NCI-H2107 (cell line): ENCODE results near the gene WDR93.
A peak's percentile ranks its signal among the peaks of the same experiment; 100 is the strongest.

Experiments used
- DNase-seq: peaks from one replicate; lab custom pipeline; 2025; lab: John Stamatoyannopoulos, UW

Gene WDR93

DNA sequence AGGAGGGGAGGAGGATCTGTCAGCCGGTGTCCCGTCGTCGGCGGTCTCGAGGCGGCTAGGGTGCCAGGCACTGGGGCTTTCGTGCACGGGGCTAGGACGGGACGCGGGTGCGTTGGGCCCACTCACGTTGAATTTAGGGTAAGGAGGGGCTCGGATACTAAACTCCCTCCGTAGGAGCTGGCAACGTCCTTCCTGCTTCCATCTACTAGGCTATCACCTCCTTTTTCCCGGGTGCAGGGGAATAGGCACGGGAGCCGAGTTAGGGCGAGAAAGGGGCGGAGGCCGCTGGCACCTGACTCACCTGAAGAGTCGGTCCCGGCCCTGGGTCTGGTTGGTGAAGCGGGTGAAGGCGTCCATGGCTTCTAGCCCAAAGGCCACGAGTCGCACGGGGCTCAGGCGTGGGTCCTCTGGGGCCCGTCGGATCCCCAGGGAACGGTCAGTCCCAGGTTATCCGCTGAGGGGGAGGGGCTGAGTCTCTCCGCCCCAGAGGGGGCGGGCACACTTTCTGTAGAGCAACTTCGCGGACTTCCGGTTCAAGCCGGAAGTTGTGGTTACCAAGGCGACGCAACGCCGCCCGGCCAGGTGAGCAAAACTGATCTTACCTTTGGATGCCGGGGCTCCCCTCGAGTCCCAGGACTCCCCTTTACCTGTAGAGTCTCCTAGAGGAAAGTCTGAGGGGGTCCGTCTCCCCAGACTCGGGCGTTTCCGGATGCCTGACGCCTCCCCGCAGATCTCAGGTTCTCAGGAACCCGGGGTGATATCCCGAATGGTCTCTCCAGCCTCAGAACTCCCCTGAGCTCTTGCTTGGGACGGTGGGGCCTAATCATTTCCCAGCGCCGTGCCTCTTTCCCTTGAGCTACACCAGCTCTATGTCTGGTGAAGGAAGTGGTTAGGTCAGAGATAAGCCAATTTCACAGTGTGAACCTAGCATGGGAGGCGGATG lies at the start of gene WDR93, which contains the start of gene PEX11A:
TSS of gene WDR93 (plus strand) at position 536 of the 943 bp plus-strand sequence. CDS start 10,936 bp downstream, outside the sequence.
TSS of gene PEX11A (minus strand) at position 479 of the 943 bp plus-strand sequence. CDS start at position 357, 122 bp downstream.
- DNase-seq: peak; percentile 44

DNA sequence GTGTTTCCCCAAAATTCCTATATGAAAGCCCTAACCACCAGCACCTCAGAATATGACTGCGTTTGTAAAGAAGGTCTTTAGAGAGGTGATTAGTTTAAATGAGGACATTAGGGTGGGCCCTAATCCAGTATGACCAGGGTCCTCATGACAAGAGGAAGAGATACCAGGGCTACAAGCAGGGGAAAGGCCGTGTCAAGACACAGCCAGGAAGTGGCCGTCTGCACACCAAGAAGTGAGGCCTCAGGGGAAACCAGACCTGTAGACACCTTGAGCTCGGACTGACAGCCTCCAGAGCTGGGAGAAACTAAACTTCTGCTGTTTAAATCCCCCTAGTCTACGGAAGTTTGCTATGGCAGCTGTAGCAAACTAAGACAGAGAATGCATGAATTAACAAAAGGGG lies 49.6 kb upstream of the WDR93 start:
- DNase-seq: no peak

DNA sequence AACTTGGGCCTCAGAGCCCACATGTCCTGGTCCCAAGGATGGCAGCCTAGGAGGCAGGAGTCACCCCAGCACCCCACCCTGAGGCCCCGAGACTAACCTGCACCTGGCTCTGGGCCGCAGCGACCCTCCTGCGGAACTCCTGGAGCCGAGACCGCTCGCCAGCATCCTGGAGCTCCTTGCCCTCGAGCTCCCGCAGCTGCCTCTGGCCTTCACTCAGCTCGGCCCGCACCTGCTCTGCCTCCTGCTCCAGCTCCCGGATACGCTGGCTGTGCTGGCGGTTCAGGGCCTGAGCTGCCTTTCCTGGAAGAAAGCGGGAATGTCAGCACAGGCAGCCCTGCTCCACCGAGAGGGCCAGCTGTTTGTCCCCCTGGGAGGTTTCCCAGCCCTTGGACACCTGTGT lies 48.5 kb upstream of the WDR93 start:
- DNase-seq: no peak

DNA sequence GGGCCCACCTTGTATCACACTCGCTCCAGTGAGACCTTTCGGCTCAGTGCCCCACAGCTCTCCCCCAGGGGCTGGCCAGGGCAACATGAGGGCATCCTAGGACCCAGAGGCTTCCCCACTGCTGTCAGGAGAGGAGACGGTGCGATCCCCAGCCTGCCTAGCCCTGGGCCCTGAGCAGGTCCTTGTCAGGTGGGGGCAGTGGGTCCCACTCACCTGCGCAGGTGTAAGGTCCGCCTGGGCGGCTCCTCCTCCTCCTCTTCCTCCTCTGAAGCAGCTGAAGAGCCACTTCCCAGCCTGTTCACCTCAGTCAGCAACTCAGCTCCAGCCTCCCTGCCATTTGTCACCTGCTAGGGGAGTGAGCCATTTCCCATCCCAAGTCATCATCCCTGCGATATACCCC lies 44.9 kb upstream of the WDR93 start:
- no peak for DNase-seq

DNA sequence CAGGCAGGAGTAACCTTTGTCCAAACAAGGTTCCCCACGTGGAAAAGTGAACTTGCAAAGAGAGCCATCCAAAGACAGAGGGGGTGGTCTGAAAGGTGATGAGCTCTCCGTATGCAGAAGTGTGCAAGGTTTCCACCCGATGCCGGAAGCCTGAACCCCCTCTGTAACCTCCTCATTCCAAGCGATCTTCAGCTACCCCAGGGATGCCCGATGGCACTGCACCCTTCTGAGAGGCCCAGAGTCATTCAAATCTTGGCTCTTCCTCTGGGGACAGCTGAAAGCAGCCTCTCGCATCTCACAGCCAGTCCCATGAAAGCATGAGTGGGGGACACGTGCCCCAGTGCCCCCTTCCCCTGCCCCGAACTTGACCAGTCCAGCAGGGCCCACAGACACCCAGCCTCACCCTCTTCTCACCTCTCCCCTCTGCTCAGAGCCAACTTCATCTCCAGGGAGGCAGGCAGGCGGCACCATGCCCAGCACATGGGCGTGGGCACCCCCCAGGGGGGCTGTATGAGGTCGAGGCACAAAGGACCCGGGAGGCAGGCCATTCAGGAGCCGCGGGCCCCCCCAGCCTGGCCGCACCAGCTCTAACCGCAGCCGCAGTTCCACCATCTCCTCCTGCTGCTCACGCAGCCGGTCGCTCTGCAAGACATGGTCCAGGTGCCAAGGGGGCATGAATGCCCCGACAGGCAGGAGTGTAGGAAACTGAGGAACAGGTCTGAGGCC lies 44.0 kb upstream of the WDR93 start:
- DNase-seq: no peak

DNA sequence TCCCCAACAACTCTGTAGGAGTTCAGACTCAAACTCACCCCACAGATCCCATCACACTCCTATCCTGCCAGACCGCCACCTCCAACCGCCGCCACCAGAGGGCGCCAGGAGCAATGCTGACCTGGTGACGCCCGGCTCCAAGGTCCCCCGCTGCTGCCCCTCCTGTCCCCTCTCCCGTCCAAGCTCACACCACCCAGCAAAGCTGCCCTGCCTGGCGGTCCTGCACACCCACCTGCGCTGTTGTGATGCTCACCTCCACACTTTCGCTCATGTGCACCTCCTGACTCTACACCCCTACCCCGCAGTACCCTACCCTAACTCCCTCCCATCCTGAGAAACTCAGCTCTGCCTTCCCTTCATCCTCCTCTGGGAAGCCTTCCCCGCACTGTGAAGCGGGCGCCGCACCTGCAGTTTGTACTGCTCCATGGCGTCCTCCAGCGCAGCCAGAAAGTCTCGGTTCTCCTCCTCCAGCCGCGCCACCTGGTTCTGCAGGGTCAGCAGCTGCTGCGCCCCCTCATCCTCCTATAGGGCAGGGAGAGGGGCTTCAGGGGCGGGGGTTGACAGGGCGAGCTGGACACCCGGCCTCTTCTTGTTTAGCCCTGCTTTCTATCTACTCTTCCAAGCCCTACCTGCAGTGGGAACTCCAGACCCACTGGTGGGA lies 43.3 kb upstream of the WDR93 start:
- no peak for DNase-seq

DNA sequence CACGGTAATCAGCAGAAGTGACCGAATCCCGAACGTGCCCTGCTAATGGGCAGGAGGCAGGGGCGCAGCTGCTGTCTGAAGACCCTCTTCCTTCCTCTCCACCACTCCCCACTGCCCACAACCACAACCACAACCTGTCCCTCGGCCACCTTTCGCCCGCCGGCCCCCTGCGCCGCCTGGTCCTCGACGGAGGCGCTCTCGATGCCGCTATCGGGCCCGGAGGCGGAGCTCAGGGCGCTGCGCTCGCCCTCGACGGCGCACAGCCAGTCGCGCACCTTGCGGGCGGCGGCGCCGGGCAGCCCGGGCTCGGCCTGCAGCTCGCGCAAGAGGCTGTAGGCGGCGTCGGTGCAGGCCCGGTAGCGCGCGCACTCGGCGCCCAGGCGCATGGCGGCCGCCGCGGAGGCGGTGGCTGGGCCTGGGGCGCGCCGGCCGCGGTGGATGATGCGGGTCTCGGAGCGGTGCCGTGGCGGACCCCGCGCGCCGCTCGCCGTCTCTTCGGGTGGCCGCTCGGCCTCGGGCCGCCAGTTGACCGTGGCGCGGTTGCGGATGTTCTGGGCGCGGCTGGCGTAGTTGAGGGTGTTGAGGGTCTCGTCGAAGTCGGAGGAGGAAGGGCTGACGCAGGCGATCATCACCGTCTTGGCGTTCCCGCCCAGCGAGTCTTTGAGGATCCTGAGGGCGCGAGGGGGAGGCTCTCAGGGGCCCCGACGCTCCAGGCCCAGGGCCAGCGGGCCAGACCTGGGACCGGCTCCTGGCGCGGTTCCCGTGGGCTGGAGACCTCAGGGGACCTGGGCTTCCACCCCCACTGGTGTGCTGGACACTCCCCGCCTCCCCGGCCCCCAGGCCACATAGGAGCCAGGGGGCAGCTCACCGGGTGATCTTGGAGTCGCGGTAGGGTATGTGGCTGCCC lies 42.3 kb upstream of the WDR93 start:
- DNase-seq: no peak

DNA sequence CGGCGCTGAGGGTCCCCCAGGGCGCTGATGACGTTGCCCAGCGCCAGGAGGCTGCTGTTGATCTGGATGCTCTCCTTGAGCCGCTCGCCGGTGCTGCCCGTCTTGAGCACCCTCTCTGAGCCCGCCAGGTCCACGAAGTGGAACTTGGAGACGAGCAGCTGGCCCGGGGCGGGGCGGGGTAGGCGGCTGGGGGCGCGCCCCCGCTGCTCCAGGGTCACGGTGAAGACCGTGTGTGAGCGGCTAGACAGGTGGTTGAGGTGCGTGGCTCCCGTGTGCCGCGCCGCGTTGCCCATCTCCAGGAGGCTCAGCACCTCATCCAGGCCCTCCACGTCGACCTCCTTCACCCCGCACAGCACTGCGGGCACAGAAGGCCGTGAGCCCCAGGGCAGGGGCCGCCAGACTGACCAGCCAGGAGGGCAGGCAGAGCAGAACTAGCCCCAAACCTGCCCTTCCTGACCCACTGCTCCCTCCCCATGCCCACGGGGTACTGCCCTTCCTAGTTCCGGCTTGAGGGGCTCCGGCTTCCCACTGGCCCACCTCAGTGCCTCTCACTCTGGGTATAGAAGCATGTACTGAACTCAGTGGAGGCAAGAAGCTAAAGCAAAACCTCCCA lies 41.5 kb upstream of the WDR93 start:
- no peak for DNase-seq

DNA sequence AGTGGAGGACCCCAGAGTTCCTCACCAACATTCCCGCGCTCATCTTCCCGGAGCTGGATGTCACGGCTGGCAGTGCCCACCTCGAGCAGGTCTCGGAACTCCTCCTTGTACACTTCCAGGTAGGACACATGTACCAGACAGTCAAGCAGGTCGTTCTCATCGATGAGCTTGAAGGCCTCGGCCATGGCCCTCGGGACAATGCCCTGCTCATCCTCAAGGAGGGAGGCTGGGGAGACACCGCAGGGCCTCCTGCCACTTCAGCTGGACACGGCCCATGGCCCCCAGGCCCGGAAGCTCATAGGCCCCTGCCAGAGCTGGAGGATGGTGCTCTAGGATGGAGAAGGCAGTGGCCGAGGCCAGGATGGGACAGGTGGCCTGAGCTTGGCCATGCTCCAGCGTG lies 40.9 kb upstream of the WDR93 start:
- DNase-seq: no peak

DNA sequence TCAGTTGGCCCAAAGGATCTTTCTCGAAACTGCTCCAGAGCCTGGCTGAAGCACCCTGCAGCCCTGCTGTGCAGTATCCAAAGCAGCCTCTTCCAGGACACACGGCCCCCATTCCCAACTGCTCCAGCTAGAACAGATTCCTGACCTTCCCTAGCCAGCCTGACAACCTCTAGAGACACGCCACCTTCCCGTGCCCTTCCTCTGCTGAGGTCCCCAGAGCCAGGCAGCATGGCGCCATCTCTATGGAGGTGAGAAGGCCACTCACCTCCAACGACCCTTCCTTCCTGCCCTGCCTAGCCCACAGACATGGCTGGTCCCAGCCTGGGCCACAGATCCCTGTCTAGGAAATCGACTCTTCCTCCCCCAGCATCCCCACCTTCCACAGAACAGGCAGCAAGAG lies 38.5 kb upstream of the WDR93 start:
- no peak for DNase-seq

DNA sequence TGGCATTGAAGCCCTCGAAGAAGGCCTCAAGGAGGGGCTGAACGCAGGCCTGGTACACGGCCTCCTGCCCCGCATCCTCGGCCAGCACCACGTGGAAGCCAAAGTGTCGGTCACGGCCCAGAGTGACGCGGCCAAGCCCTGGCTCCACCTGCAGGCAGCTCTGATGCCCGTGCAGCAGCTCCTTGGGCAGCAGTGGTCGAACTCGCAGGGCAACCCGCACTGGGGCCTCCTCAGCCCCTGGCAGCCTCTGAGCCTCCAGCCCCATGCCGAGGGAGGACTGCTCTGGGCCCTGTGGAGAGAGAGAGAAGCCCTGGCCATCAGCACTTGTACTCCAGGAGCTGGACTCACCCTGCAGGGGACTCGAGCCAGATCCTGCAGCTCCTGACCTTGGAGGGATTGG lies 37.9 kb upstream of the WDR93 start:
- no peak for DNase-seq

DNA sequence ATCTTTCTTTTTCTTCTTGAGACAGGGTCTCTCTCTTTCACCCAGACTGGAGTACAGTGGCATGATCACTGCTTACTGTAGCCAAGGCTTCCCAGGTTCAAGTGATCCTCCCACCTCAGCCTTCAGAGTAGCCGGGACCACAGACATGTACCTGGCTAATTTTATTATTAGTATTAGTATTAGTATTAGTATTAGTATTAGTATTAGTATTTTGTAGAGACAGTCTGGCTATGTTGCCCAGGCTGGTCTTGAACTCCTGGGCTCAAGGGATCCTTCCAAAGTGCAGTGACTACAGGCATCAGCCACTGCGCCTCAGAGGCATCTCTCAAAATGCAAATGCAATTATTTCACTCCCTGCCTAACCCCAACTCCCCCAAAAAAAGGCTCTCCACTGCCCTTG lies 37.0 kb upstream of the WDR93 start:
- no peak for DNase-seq

DNA sequence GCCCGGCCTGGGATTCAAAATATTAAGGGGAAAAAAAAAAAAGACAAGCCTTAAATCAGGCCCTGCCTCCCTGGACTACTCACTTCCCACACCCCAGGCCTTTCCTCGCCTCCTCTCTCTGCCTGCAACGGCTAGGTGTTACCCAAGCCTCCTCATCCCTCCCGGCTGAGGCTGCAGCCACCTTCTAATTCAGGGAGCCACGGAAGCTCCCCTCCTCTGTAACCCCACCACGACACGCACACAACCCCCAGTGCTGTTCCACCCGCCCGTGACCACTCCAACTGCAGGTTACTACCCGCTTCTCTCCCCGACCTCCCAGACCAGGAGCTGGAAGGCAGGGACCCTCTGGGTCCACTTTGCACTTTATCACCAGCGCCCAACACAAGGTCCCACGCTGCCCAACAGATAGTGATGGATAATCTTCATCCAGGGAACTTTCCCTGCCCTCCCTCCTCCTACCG lies 36.3 kb upstream of the WDR93 start:
- no peak for DNase-seq

DNA sequence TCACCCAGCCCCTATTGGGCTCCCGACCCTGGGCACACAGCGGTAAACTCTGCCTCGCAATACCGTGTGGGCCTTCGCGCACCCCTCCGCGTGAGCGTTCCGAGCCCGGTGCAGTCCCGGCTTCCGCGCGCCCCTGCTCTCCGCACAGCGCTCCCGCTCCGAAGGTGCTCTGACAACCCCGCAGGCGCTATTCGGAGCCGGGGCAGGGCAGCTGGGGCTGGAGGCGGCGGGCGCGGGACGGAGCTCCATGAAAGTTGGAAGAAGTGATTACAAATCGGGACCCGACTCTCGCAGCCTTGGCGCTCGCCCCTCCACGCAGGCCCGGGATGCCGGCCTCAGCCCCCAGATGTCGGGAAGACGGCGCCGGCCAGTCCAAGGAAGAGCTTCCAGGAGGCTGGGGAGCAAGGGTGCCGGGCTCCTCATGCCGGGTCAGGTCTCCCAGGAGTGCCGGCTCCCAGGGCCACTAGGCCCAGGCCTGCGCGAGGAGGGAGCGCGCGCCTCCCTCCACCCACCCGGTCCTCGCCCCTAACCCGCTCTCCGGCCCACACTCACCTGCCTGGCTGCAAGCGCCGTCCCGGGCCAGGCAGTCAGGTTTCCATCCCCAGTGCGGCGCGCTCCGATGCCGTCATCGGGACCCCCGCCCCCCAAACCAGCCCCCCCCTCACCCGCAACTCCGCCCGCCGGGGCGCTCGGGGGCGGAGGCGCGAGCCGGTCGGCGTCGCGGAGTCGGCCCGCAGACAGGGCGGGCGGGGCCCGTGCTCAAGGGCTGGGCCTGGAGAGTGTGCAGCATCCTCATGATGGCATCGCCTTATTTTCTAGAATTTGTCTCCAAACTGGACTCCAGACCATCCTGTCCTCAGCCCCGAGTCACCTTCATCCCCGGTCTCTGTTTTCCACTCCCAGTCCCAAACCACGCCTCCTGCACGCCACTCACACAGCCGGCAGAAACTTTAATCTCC lies 35.5 kb upstream of the WDR93 start, which contains the start of gene KIF7:
TSS of gene KIF7 (minus strand) at position 621 of the 959 bp plus-strand sequence. CDS start 2,537 bp downstream, outside the sequence.
- no peak for DNase-seq

DNA sequence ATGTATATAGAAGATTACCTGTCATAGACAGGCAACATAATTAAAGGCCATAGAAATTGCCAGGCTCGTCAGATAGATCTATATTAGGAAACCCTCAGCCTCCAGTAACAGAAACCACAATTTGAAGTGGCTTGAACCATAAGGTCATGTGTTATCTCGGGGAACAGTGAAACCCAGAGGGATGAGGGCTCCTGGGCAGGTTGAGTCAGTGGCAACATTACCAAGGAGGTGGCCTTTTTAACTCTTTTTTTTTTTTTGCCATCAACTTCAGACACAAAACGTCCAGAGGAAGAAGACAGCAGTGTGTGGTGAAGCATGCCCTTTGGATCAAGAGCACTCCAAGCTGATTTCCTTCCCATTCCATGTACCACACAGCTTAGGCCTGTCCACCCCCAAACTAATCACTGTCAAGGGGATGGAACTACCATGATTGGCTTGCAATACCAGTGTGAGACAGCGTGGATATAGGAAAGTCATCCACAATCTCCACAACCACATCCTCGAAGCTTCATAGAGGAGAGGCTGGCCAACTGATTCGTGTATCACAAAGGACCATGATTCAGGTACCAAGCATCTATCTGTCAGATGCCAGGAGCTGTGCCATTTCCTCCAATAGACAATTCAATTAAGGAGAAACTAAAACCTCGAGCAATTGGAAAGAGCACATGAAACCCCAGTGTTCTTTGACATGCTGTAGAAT lies 34.3 kb upstream of the WDR93 start:
- no peak for DNase-seq

DNA sequence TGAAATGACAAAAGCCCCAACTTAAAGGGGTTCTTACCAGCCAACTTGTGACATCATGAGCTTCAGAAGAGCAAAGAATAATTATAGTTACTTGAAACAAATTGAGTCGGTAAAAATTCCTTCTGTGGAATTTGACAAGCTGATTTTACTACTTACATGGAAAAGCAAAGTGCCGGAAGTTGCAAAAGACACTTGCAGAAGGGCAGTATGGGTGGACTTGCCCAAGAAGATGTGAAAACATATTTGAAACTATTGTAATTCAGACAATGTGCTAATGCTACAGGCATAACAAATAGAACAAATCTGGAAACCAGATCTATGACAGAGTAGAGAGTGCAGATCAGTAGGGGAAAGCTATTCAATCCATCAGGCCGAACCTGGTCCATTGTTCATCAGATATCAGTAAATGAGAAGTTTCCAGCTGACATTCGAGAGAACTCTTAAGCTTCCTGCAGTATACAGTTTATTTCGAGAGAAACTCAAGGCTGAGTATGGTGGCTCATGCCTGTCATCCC lies 32.9 kb upstream of the WDR93 start:
- no peak for DNase-seq

DNA sequence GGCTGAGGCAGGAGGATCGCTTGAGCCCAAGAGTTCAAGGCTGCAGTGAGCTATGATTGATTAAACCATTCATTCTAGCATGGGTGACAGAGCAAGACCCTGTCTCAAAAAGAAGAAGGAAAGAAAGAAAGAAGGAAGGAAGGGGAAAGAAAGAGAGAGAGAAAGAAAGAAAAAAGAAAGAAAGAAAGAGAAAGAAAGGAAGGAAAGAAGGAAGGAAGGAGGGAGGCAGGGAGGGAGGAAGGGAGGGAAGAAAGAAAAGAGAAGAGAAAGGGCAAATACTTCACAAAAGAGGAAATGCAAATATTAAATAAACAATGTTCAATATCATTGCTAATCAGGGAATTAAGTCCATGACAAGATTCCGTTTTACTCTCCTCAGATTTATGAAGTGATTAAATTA lies 31.3 kb upstream of the WDR93 start:
- DNase-seq: no peak

DNA sequence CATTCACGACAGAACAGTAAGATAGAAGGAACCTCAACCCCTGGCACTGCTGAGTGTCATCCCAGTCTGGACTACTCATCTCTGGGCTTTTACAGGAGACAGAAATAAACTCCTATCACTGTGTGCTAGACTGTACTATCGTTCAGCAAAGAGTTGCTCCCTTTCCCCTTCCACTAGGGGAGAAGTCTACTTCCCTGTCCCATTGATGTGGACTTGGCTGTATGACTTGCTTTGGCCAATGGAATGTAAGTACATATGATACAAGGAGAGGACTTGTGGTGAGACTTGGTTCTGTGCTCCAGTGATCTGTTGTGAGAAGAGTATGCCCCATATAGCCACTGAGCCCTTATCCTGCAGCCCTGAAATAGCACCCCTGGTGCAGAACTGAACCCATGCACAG lies 30.1 kb upstream of the WDR93 start:
- DNase-seq: no peak
